ENCODE data around the gene WNK2.

The WNK2 gene

GRCh38 chr9:93161786-93162562 lies 22.0 kb upstream of the WNK2 start:
- DNase-seq (ENCODE audit: low spot score) = no peak

GRCh38 chr9:93164085-93164484 lies 19.9 kb upstream of the WNK2 start:
- no peak for DNase-seq (ENCODE audit: low spot score)

DNA sequence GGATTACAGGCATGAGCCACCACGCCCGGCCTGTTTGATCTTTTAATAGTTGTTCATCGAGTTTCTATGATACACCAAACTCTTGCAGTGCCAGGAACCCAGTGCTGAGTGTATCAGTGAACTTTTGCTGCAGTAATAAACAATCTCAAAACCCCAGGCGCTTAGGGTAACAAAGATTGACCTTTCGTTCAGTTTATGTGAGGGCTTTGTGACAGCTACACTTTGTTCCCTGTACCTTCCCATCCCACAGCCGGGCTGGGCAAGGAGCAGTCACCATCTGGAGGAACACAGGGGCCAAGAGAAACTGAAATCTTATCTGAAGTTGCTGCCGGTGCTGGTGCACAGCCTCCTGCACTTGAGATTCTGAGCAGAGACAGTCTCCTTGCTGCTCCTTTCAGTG lies 17.2 kb upstream of the WNK2 start:
- DNase-seq (ENCODE audit: low spot score) = no peak

- no peak for DNase-seq (ENCODE audit: low spot score)
Measured at GRCh38 chr9:93167185-93167584, 16.8 kb upstream of the WNK2 start.

DNA sequence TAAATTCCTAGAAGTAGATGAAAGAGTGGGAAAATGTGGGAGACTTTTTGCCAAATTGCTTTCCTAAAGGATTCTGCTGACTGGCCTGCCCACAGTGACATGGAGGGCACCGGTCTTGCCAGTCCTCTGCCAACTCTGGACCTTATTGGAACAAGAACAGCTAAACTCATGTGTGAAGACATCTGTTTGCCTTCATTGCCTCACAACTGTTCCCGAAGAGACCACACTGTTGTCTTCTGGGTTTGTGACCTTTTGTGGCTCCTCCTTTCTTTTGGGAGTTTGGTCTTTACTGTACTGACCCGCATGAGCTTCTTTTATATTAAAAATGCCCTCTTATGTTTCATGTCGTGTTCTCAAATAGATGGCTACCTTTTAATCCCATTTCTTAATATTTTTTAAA lies 16.1 kb upstream of the WNK2 start:
- DNase-seq (ENCODE audit: low spot score) = no peak

DNA sequence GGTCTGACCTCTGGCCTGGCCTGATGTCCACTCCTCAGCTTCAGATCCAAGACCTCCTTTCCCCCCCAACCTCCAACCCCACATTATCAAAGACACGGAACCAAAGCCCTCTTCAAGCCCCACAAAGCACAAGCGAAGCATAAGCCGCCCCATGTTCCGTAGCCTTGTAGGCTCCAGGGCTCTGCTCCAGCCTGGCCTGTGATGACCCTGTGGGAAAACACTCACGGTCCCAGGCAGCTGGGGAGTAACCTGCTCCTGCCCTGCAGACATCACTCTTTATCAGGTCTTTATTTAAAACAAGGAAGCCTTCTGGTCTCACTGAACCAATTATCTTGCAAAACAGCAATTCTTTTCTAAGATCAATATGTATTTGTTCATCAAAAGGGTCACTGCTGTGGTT lies 15.4 kb upstream of the WNK2 start:
- no peak for DNase-seq (ENCODE audit: low spot score)

GRCh38 chr9:93169444-93169843 lies 14.5 kb upstream of the WNK2 start:
- DNase-seq (ENCODE audit: low spot score) = no peak

DNA sequence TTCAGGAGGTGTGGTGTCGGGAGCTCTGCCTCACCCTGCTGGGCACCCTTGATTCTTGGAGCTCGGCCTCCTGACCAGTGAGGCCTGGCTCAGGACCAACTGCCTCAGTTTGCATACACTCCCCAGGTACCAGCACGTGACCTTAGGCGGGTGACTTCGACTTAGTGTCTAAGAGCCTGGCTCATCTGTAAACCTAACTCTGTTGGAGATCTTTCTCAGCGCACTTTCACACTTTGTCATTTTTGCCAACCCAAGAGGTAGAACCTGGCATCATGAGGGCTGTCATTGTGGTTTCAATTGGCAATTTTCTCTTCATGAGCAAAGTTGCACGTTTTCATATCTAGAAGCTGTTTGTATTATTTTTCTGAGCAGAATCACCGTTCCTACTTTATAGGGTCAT lies 13.4 kb upstream of the WNK2 start:
- DNase-seq (ENCODE audit: low spot score) = no peak

GRCh38 chr9:93171261-93171990 lies 12.5 kb upstream of the WNK2 start:
- no peak for DNase-seq (ENCODE audit: low spot score)

DNA sequence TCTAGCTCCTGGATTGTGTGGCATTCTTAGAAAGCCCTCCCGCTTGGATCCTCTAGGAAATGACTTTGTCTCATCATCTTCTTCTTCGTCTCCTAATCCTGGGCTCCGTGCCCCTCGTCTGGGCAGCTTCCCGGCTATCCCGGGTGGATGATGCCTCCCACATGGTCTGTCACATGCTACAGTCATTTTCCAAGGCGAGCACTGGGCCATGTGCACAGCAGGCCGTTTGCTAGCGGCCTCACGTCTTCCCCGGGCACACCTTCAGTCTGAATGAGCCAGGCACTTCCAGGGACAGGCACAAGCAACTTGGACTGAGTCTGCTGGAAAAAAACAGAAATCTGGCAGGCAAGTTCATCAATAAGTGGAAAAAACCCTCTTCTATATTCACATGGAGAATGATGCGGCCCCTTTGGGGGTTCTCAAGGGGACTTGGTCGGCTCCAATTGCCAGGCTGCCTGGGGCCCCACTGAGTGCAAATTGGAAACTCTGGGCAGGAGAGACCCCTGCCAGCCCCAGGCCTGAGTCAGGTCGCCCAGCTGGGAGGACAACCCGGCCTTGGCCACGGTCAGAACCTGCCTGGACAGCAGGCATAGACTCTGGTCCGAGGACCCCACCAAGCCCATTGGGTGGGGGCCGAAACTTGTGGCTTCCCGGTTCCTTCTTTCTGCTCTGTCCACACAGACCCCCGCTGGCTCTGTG lies 11.1 kb upstream of the WNK2 start:
- DNase-seq (ENCODE audit: low spot score) = no peak

DNA sequence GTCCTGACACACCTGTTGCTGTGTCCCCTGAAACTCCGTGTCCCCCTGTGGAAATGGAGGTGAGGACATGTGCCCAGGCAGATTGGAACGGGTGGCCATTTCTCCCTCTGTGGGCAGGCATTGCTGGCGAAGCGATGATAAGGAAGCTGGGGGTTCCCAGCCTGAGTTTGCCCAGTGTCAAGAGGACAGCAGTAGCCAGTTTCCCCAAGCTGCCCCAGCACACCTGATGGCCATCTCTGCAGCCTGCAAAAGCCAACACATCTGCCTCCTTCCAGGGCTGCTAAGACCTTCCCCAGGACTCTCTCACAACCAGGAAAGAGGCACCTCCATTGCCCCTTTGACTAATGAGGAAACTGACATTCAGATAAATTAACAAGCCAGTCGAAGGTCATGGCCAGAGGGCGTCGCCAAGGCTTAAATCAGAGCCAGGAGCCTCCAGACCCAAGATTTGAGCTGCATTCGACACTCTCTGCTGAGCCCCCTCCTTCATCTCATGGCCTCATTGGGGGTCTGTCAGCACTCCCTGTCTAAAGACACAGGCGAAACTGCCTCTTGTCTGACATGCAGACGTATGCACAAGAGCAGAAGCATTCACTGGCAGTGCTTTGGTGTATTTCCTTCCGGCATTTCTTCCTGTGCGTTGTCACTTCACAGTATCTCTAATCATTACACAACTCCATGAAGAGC lies 10.4 kb upstream of the WNK2 start:
- DNase-seq (ENCODE audit: low spot score) = no peak

DNA sequence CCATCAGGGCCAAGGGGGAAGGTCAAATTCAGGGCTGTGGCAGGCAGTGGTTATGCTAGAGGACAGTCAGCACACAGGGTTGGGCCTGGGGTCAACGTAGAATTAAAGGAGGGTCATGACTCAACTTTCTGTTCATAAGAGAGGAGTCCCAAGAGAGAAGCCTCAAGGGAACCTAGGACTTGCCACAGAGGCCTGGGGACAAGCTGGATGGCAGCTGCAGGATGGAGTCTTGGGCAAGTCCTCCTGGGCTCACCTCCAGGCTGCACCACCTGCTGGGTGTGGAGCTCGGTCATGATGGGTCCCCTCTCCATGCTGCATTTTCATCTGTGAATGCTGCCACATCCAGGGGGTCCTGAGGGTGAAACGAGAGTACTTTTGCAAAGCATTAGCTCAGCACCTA lies 9.0 kb upstream of the WNK2 start:
- DNase-seq (ENCODE audit: low spot score) = no peak

- DNase-seq (ENCODE audit: low spot score) = no peak
Measured at GRCh38 chr9:93177676-93178075, 6.3 kb upstream of the WNK2 start.

DNA sequence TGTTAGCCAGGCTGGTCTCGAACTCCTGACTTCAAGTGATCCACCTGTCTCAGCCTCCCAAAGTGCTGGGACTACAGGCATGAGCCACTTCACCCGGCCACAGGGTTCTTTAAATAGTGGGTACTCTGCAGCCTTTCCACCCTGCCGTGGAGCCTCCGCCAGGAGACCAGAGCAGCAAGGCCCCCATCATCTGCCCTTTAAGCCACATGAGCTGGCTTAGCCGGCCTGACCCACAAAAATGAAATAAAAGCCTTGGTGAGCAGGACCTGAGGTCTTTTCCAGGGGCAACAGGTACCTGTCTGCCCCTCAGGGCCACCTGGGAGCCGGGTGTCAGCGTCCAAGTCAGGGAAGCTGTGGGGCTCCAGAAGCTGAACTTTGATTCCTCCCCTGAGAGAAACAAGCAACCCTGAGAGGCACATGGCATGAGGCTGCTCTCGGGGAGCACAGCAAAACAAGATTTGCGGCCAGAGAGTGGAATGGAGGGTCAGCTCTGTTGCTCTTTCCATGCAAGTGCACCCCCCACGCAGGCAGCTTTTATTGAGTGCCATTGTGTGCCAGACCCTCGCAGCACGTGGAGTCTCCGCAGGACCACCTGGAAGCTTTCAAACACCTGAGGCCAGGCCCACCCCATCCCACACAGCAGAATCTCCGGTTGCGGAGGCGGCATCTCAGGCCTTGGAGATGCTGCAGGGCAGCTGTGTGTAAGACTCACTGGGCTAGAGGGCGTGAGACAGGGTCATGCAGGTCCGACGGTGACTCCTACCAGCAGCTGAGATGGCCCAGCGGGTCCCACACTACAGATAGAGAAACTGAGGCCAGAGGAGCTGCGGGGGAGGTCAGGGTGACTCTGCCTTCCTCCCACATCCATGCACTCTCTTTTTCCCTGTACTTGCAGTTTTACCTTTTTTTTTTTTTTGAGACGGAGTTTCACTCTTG lies 4.8 kb upstream of the WNK2 start:
- DNase-seq (ENCODE audit: low spot score) = no peak

- DNase-seq (ENCODE audit: low spot score) = no peak
Measured at GRCh38 chr9:93180938-93181337, 3.0 kb upstream of the WNK2 start.

DNA sequence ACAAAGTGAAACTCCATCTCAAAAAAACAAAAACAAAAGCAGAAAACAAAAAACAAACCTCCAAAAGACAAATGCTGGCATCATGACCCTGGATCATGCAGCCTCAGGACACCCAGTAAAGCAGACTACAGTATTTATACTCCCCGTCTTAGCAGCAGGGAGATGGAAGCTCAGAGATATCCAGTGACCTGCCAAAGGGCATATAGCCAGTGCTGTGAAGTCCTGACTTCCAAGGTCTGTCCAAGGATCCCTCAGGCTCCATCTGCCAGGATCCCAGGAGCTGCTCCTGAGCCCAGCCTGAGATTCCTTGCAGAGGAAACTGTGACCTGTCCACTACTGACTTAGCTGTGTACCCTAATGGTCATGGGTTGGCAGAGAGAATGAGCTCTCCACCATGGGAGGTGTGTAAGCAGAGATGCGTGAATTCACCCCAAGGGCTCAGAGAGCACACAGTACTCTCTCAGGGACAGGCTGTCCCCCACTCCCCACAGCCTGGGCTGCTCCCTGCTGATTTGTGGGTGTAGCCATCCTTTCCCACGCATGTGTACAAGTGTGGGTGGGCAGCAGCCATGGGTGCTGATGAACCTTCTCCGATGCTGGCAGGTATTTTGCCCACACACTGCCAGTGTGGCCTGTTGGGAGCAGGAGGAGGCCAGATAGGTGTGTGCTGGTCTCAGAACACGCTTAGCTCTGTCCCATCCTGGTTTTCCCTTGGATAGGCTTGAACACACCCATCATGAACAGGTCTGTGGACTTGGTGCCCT lies 2.1 kb upstream of the WNK2 start:
- no peak for DNase-seq (ENCODE audit: low spot score)

- DNase-seq (ENCODE audit: low spot score) = no peak
Measured at GRCh38 chr9:93182572-93182971, 1.4 kb upstream of the WNK2 start.

GRCh38 chr9:93183131-93183662 lies 742 bp upstream of the WNK2 start:
- no peak for DNase-seq (ENCODE audit: low spot score)

DNA sequence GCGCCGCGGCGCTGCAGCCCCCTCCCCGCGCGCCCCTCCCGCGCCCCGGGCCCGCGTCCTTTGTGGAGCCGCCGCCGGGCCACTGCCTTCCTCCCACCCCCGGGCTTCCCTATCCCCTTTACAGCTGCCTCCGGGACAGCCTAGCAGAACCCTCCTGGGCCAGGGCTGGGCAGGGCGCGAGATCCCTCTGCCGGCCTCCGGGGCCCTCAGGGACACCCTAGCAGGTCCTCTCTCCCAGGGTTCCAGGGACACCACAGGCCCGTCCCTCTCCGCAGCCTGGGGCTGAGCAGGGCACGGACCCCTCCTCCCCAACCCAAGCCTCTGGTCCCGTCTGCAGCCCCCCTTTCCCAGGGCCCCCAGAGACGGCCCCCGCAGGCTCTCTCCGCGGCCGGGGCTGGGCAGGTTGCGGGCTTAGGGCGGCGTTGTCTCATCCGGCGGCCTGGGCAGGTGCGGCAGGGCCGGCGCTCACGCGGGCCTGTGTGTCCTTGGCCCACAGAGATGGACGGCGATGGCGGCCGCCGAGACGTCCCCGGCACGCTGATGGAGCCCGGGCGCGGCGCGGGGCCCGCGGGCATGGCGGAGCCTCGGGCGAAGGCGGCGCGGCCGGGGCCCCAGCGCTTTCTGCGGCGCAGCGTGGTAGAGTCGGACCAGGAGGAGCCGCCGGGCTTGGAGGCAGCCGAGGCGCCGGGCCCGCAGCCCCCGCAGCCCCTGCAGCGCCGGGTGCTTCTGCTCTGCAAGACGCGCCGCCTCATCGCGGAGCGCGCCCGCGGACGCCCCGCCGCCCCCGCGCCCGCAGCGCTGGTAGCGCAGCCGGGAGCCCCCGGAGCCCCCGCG lies 710 bp downstream of the WNK2 start:
- no peak for DNase-seq (ENCODE audit: low spot score)

Data from hematopoietic multipotent progenitor cell treated with erythropoietin and hydrocortisone succinate and interleukin-3 and kit ligand, for 15 days (in vitro differentiated cells).